ENCODE data around the gene CACNG4. TPM values are rescaled to one million over a fixed set of nuclear protein-coding genes. Genes with fewer than 3 reads are reported as not detected.

CACNG4 gene
- total and polyA plus RNA-seq, 9 of the 15 experiments (the other 6 are each of a cell fraction or from before 2014, with no cell fraction given), result 0.07 TPM; not detected in 8

GRCh38 chr17:66960613-66961012 is 3.9 kb upstream of the CACNG4 start:
- ChIA-PET POLR2A (interaction anchor here (0.6 kb wide), 1 partner anchor 13 kb away, joined by 3 read pairs; no protein-coding TSS in a partner anchor), CTCF (ENCODE audit: low intra/inter-chr PET ratio) (no interaction called here)
- no peak for DNase-seq (ENCODE audit: extremely low read depth in 1 of 4, low spot score in 3 of 4)
- Histone ChIP-seq H3K36me3 (ENCODE audit: control insufficient read depth, insufficient read depth, low read length) (no peaks in the 10 kb centered on the region), H3K4me2 (ENCODE audit: insufficient read depth, low read length) (no peak overlapping the region), H3K4me1 (replicated peaks in 1 of 2; ENCODE audit: control insufficient read depth in 2 of 2, insufficient read depth in 2 of 2, low read length in 2 of 2) (peaks cover 0 to 6% of the 10 kb centered on the region in 2 experiments; a peak in 1 of 5 replicates), H3K4me3 (no peak overlapping the region), H3K79me2 (ENCODE audit: control insufficient read depth, insufficient read depth, low read length) (no peaks in the 10 kb centered on the region), H2AFZ (ENCODE audit: low read depth, low read length) (no peak overlapping the region), H3K27me3 (ENCODE audit: control insufficient read depth in 2 of 2, insufficient read depth in 2 of 2, low read length in 2 of 2) (peaks cover 24 to 66% of the 10 kb centered on the region in 2 experiments; a peak in 4 of 5 replicates), H3K9ac (ENCODE audit: insufficient read depth in 1 of 2, low read depth in 2 of 2, low read length in 2 of 2) (no peak overlapping the region), H3K9me3 (replicated peaks; ENCODE audit: control insufficient read depth, insufficient read depth, low read depth, low read length) (no peaks in the 10 kb centered on the region), H3K9me1 (ENCODE audit: control insufficient read depth, insufficient read depth, low read length) (no peaks in the 10 kb centered on the region), H4K20me1 (replicated peaks; ENCODE audit: control insufficient read depth, insufficient read depth, low read length) (no peaks in the 10 kb centered on the region; the same call in none of the 2 replicates), H3K27ac (ENCODE audit: extremely low read depth, low read depth, low read length) (no peak overlapping the region)
- in situ Hi-C loops (cut with MboI), result no loop called here
- no TSS peak for BruUV-seq (replicated peaks)
- FAIRE-seq, result no peak
- intact Hi-C loops (cut with micrococcal nuclease), result no loop called here
- no peak for TF ChIP-seq ZNF830 (CRISPR knock-in tag; IDR thresholded peaks at IDR 0.05)
- TF ChIP-seq EZH2 (IDR thresholded peaks at IDR 0.05; ENCODE audit: borderline replicate concordance, low read depth, low read length), result no peak
- no peak for TF ChIP-seq KLF16 (IDR thresholded peaks at IDR 0.05)
- WGBS (ENCODE audit: insufficient coverage, low coverage, missing lambda C conversion rate), result 4% methylated on average over 8 of the region's 8 CpGs
- no peak for ATAC-seq

GRCh38 chr17:66963521-66963908 is 992 bp upstream of the CACNG4 start:
- no peak overlapping the region for H3K4me2 ChIP-seq (ENCODE audit: insufficient read depth, low read length)
- in situ Hi-C loops (cut with MboI), result no loop called here
- no TSS peak for BruUV-seq (replicated peaks)
- TF ChIP-seq CC2D1A (IDR thresholded peaks at IDR 0.05) (no peak), POU5F1 (IDR thresholded peaks at IDR 0.05; ENCODE audit: borderline replicate concordance, low read depth, low read length, partially characterized antibody) (no peak), ARID1B (IDR thresholded peaks at IDR 0.05) (no peak), CEBPG (CRISPR knock-in tag; IDR thresholded peaks at IDR 0.05) (no peak), CEBPG (tag; conservative IDR thresholded peaks at IDR 0.05 in 1 of 2, IDR thresholded peaks at IDR 0.05 in 1 of 2) (no peak), MITF (IDR thresholded peaks at IDR 0.05) (no peak), PTTG1 (tag; IDR thresholded peaks at IDR 0.05; ENCODE audit: low read depth) (no peak), ZNF512 (tag; IDR thresholded peaks at IDR 0.05) (no peak), E2F5 (CRISPR knock-in tag; IDR thresholded peaks at IDR 0.05) (no peak), NCOR1 (IDR thresholded peaks at IDR 0.05) (no peak), POLR2A (conservative IDR thresholded peaks at IDR 0.05) (no peak)

More at GRCh38 chr17:66963521-66963908, 992 bp upstream of the CACNG4 start:
- Histone ChIP-seq H3K27me3 (ENCODE audit: control insufficient read depth in 2 of 2, insufficient read depth in 2 of 2, low read length in 2 of 2) (peaks cover 18 to 64% of the 10 kb centered on the region in 2 experiments; a peak in 4 of 5 replicates), H3K4me1 (replicated peaks in 1 of 2; ENCODE audit: control insufficient read depth in 2 of 2, insufficient read depth in 2 of 2, low read length in 2 of 2) (peaks cover 0 to 10% of the 10 kb centered on the region in 2 experiments; a peak in 1 of 5 replicates), H3K9ac (ENCODE audit: insufficient read depth in 1 of 2, low read depth in 2 of 2, low read length in 2 of 2) (no peak overlapping the region), H3K9me1 (ENCODE audit: control insufficient read depth, insufficient read depth, low read length) (no peaks in the 10 kb centered on the region), H3K27ac (ENCODE audit: extremely low read depth, low read depth, low read length) (no peak overlapping the region), H4K20me1 (replicated peaks; ENCODE audit: control insufficient read depth, insufficient read depth, low read length) (no peaks in the 10 kb centered on the region; the same call in 1 of the 2 replicates), H3K4me3 (no peak overlapping the region), H3K9me3 (replicated peaks; ENCODE audit: control insufficient read depth, insufficient read depth, low read depth, low read length) (no peaks in the 10 kb centered on the region), H2AFZ (ENCODE audit: low read depth, low read length) (no peak overlapping the region), H3K36me3 (ENCODE audit: control insufficient read depth, insufficient read depth, low read length) (no peaks in the 10 kb centered on the region), H3K79me2 (ENCODE audit: control insufficient read depth, insufficient read depth, low read length) (no peaks in the 10 kb centered on the region)
- ChIA-PET POLR2A (interaction anchor here (0.6 kb wide), 1 partner anchor 1531 kb away, joined by 3 read pairs; no protein-coding TSS in a partner anchor), CTCF (ENCODE audit: low intra/inter-chr PET ratio) (no interaction called here)
- WGBS (ENCODE audit: insufficient coverage, low coverage, missing lambda C conversion rate), result 2% methylated on average over 7 of the region's 8 CpGs
- no peak for ATAC-seq
- no peak for DNase-seq (ENCODE audit: extremely low read depth in 1 of 4, low spot score in 3 of 4)
- no peak for FAIRE-seq
- intact Hi-C loops (cut with micrococcal nuclease), result no loop called here

Data from K562 (cell line).